ENCODE results near the gene CFAP46. TPM values are rescaled to one million over a fixed set of nuclear protein-coding genes. Genes with fewer than 3 reads are reported as not detected.

CFAP46 gene
- total and polyA plus RNA-seq, 9 of the 15 experiments (the other 6 are each of a cell fraction or from before 2014, with no cell fraction given) = not detected

DNA sequence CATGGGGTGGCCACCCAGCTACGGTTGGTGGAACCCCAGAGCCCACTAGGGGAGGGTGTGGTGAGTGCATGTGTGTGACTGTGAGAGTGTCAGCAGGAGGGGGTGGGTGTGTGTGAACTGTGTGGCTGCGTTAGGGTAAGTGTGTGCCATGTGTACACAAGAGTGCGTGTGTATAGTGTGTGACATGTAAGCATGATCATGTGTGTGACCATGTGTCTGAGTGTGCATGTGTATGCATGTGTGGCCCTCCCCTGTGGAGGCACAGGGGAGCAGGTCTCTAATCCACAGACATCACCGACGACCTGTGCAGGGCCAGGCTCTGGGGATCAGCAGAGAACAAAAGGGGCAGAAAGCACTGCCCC is 3.5 kb upstream of the CFAP46 start:
- no peaks in the 10 kb centered on the region for H3K9me1 ChIP-seq (ENCODE audit: control insufficient read depth, insufficient read depth, low read length)
- TF ChIP-seq ZNF408 (CRISPR knock-in tag; IDR thresholded peaks at IDR 0.05; ENCODE audit: low read depth) (no peak), MIER1 (IDR thresholded peaks at IDR 0.05; ENCODE audit: low read depth) (no peak), XRCC4 (IDR thresholded peaks at IDR 0.05; ENCODE audit: extremely low read depth, insufficient read depth, insufficient read length) (no peak), ZNF444 (CRISPR knock-in tag; IDR thresholded peaks at IDR 0.05) (no peak), ZNF224 (CRISPR knock-in tag; IDR thresholded peaks at IDR 0.05) (no peak), ZNF12 (CRISPR knock-in tag; IDR thresholded peaks at IDR 0.05) (no peak), ZC3H8 (IDR thresholded peaks at IDR 0.05) (no peak), RUNX1 (IDR thresholded peaks at IDR 0.05; ENCODE audit: low read depth) (no peak), ATF1 (CRISPR knock-in tag; IDR thresholded peaks at IDR 0.05) (no peak), ATF1 (tag; IDR thresholded peaks at IDR 0.05) (no peak)
- TF ChIP-seq, protein P1, sequence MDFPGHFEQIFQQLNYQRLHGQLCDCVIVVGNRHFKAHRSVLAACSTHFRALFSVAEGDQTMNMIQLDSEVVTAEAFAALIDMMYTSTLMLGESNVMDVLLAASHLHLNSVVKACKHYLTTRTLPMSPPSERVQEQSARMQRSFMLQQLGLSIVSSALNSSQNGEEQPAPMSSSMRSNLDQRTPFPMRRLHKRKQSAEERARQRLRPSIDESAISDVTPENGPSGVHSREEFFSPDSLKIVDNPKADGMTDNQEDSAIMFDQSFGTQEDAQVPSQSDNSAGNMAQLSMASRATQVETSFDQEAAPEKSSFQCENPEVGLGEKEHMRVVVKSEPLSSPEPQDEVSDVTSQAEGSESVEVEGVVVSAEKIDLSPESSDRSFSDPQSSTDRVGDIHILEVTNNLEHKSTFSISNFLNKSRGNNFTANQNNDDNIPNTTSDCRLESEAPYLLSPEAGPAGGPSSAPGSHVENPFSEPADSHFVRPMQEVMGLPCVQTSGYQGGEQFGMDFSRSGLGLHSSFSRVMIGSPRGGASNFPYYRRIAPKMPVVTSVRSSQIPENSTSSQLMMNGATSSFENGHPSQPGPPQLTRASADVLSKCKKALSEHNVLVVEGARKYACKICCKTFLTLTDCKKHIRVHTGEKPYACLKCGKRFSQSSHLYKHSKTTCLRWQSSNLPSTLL (IDR thresholded peaks at IDR 0.05) = no peak
- TF ChIP-seq, protein P2, sequence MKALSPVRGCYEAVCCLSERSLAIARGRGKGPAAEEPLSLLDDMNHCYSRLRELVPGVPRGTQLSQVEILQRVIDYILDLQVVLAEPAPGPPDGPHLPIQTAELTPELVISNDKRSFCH (CRISPR knock-in tag; IDR thresholded peaks at IDR 0.05) = no peak
- TF ChIP-seq, protein P2 (tag; IDR thresholded peaks at IDR 0.05) = no peak
- TF ChIP-seq, protein P3, sequence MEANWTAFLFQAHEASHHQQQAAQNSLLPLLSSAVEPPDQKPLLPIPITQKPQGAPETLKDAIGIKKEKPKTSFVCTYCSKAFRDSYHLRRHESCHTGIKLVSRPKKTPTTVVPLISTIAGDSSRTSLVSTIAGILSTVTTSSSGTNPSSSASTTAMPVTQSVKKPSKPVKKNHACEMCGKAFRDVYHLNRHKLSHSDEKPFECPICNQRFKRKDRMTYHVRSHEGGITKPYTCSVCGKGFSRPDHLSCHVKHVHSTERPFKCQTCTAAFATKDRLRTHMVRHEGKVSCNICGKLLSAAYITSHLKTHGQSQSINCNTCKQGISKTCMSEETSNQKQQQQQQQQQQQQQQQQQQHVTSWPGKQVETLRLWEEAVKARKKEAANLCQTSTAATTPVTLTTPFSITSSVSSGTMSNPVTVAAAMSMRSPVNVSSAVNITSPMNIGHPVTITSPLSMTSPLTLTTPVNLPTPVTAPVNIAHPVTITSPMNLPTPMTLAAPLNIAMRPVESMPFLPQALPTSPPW (CRISPR knock-in tag; IDR thresholded peaks at IDR 0.05) = no peak
- no peak overlapping the region for H2AFZ ChIP-seq (ENCODE audit: low read depth, low read length)
- ATAC-seq (no peak), FAIRE-seq (no peak), DNase-seq (ENCODE audit: extremely low read depth in 1 of 4, low spot score in 3 of 4) (no peak)
- no peaks in the 10 kb centered on the region for H3K9me3 ChIP-seq (replicated peaks; ENCODE audit: control insufficient read depth, insufficient read depth, low read depth, low read length)
- no peaks in the 10 kb centered on the region for H3K36me3 ChIP-seq (ENCODE audit: control insufficient read depth, insufficient read depth, low read length)
- H3K27me3 ChIP-seq (ENCODE audit: control insufficient read depth in 2 of 2, insufficient read depth in 2 of 2, low read length in 2 of 2) = peaks cover 0 to 36% of the 10 kb centered on the region in 2 experiments; a peak in 3 of 5 replicates
- no peak overlapping the region for H3K9ac ChIP-seq (ENCODE audit: insufficient read depth in 1 of 2, low read depth in 2 of 2, low read length in 2 of 2)
- H3K4me3 ChIP-seq = no peak overlapping the region
- no peaks in the 10 kb centered on the region for H3K4me1 ChIP-seq (replicated peaks in 1 of 2; ENCODE audit: control insufficient read depth in 2 of 2, insufficient read depth in 2 of 2, low read length in 2 of 2)
- no peak overlapping the region for H3K27ac ChIP-seq (ENCODE audit: extremely low read depth, low read depth, low read length)
- no peaks in the 10 kb centered on the region for H3K79me2 ChIP-seq (ENCODE audit: control insufficient read depth, insufficient read depth, low read length)
- no TSS peak for BruUV-seq (replicated peaks)
- CTCF ChIA-PET (ENCODE audit: low intra/inter-chr PET ratio) = no interaction called here
- WGBS (ENCODE audit: insufficient coverage, low coverage, missing lambda C conversion rate) = 4% methylated on average over 3 of the region's 5 CpGs
- POLR2A ChIA-PET = no interaction called here
- H3K4me2 ChIP-seq (ENCODE audit: insufficient read depth, low read length) = no peak overlapping the region
- H4K20me1 ChIP-seq (replicated peaks; ENCODE audit: control insufficient read depth, insufficient read depth, low read length) = no peaks in the 10 kb centered on the region
- intact Hi-C loops (cut with micrococcal nuclease) = no loop called here
- in situ Hi-C loops (cut with MboI) = no loop called here
